IMR-90 (cell line): ENCODE data around the gene GUCY1A2. TPM values are rescaled to one million over a fixed set of nuclear protein-coding genes. Genes with fewer than 3 reads are reported as not detected.

Experiments
- ATAC-seq: fragments of 200-7000 bp; cut with Tn5 transposase; 2 replicates; pipeline ENCODE4 v1.9.1; 2020; ENCODE audit warnings: low read depth, mild to moderate bottlenecking, moderate library complexity
- BruUV-seq: library from RNA; stranded (reverse); fragments of 400-500 nt; replicated peaks from 2 replicates; lab custom pipeline; 2021; lab: Mats Ljungman, UMichigan
- CTCF ChIA-PET: fragments of 300-600 bp; formaldehyde crosslinking; extraction: SDS; loops from one replicate; lab custom pipeline; 2021; ENCODE audit warnings: antibody characterized with exemption; lab: Yijun Ruan, JAX
- POLR2A ChIA-PET: fragments of 300-600 bp; sonication (Branson Sonifier 250); formaldehyde crosslinking; loops from one replicate; lab custom pipeline; 2022; ENCODE audit warnings: antibody characterized with exemption; ENCODE audit not compliant: unreplicated experiment; lab: Charles Lee
- DNase-seq: peaks from one replicate; pipeline ENCODE4 v3.0.0; 2013
- H2AFZ ChIP-seq: replicated peaks from 2 replicates; pipeline ENCODE3; 2013; ENCODE audit warnings: low read length, mild to moderate bottlenecking; ENCODE audit not compliant: poor library complexity
- H2AK5ac ChIP-seq: 2 replicates; pipeline ENCODE4 v1.6.1; 2013; ENCODE audit warnings: low read depth, low read length, inconsistent platforms
- H2AK9ac ChIP-seq: replicated peaks from 2 replicates; pipeline ENCODE3; 2013; ENCODE audit warnings: mild to moderate bottlenecking, low read depth, low read length, moderate library complexity; ENCODE audit not compliant: poor library complexity
- H2BK120ac ChIP-seq: 2 replicates; pipeline ENCODE4 v1.6.1; 2013; ENCODE audit warnings: low read depth, low read length, inconsistent platforms
- H2BK15ac ChIP-seq: 3 replicates; pipeline ENCODE4 v1.6.1; 2013; ENCODE audit warnings: low read depth, low read length, inconsistent platforms
- H2BK20ac ChIP-seq: 2 replicates; pipeline ENCODE4 v1.6.1; 2013; ENCODE audit warnings: low read depth, mild to moderate bottlenecking, inconsistent platforms, low read length, moderate library complexity
- H2BK5ac ChIP-seq: 2 replicates; pipeline ENCODE4 v1.6.1; 2013; ENCODE audit warnings: mild to moderate bottlenecking, low read depth, low read length, inconsistent platforms; ENCODE audit not compliant: poor library complexity, severe bottlenecking
- H3K14ac ChIP-seq: replicated peaks from 2 replicates; pipeline ENCODE4 v1.6.1; 2013; ENCODE audit warnings: low read depth, low read length, inconsistent platforms
- H3K18ac ChIP-seq: 2 replicates; pipeline ENCODE4 v1.6.1; 2013; ENCODE audit warnings: low read depth, low read length, control low read depth
- H3K23ac ChIP-seq: 2 replicates; pipeline ENCODE4 v1.6.1; 2013; ENCODE audit warnings: low read depth, low read length, inconsistent platforms
- H3K27ac ChIP-seq: 2 replicates; pipeline ENCODE4 v1.5.1; 2013; ENCODE audit warnings: mild to moderate bottlenecking, control low read depth, low read length; ENCODE audit not compliant: insufficient read depth
- H3K27me3 ChIP-seq: 2 replicates; pipeline ENCODE4 v1.6.1; 2013; ENCODE audit warnings: low read length; ENCODE audit not compliant: control insufficient read depth, insufficient read depth
- H3K36me3 ChIP-seq: 2 replicates; pipeline ENCODE4 v1.6.1; 2013; ENCODE audit warnings: low read length, mixed read lengths; ENCODE audit not compliant: control insufficient read depth, insufficient read depth
- H3K4ac ChIP-seq: 2 replicates; pipeline ENCODE4 v1.6.1; 2013; ENCODE audit warnings: low read depth, low read length, inconsistent platforms
- H3K4me1 ChIP-seq: 2 replicates; pipeline ENCODE4 v1.6.1; 2013; ENCODE audit warnings: low read length, mixed read lengths; ENCODE audit not compliant: control insufficient read depth, insufficient read depth
- H3K4me2 ChIP-seq: 2 replicates; pipeline ENCODE4 v1.6.1; 2013; ENCODE audit warnings: low read depth, mild to moderate bottlenecking, control low read depth, low read length, moderate library complexity
- H3K4me3 ChIP-seq: 2 replicates; pipeline ENCODE4 v1.5.1; 2013; ENCODE audit warnings: low read depth, mild to moderate bottlenecking, control low read depth, low read length, moderate library complexity; ENCODE audit not compliant: insufficient read depth
- H3K56ac ChIP-seq: 2 replicates; pipeline ENCODE4 v1.6.1; 2013; ENCODE audit warnings: low read length, inconsistent platforms; ENCODE audit not compliant: insufficient read depth; ENCODE audit errors: extremely low read depth
- H3K79me1 ChIP-seq, 2 experiments: 2 replicates each; pipeline ENCODE4 v1.6.1; 2013; ENCODE audit warnings: low read length in 2 of 2, inconsistent platforms in 1 of 2, low read depth in 1 of 2
- H3K9ac ChIP-seq: 2 replicates; pipeline ENCODE4 v1.6.1; 2013; ENCODE audit warnings: low read depth, low read length, control low read depth
- H3K9me1 ChIP-seq: 2 replicates; pipeline ENCODE4 v1.6.1; 2013; ENCODE audit warnings: low read length, inconsistent platforms; ENCODE audit not compliant: insufficient read depth
- H3K9me3 ChIP-seq: 2 replicates; pipeline ENCODE4 v1.6.1; 2013; ENCODE audit warnings: low read length; ENCODE audit not compliant: control insufficient read depth, insufficient read depth
- H4K20me1 ChIP-seq: 2 replicates; pipeline ENCODE4 v1.6.1; 2013; ENCODE audit warnings: low read length, inconsistent platforms; ENCODE audit not compliant: insufficient read depth
- H4K5ac ChIP-seq: 2 replicates; pipeline ENCODE4 v1.6.1; 2013; ENCODE audit warnings: mild to moderate bottlenecking, low read depth, low read length, control low read depth
- H4K8ac ChIP-seq, 2 experiments: 2 replicates each; pipeline ENCODE4 v1.6.1; 2013; ENCODE audit warnings: low read depth in 2 of 2, low read length in 2 of 2, control low read depth in 1 of 2, inconsistent platforms in 1 of 2
- H4K91ac ChIP-seq: 2 replicates; pipeline ENCODE4 v1.6.1; 2013; ENCODE audit warnings: low read depth, low read length, inconsistent platforms; ENCODE audit not compliant: insufficient read depth
- BHLHE40 ChIP-seq: fragments of 150-350 bp; IDR thresholded peaks from 2 replicates; pipeline ENCODE4 v1.6.1; 2016; ENCODE audit warnings: mild to moderate bottlenecking, low read depth, low read length
- CEBPB ChIP-seq: IDR thresholded peaks from 2 replicates; pipeline ENCODE4 v1.6.1; 2012; ENCODE audit warnings: low read depth, low read length, improper control_type of control experiment
- CHD1 ChIP-seq: IDR thresholded peaks from 2 replicates; pipeline ENCODE4 v1.6.1; 2012; ENCODE audit warnings: low read depth, low read length, improper control_type of control experiment
- CTCF ChIP-seq: conservative IDR thresholded peaks from 2 replicates; pipeline ENCODE4 v1.5.1; 2012; ENCODE audit warnings: mild to moderate bottlenecking, low read depth, low read length, improper control_type of control experiment
- ELK1 ChIP-seq: fragments of 150-350 bp; IDR thresholded peaks from 2 replicates; pipeline ENCODE4 v1.6.1; 2016; ENCODE audit warnings: low read depth, mild to moderate bottlenecking, low read length, moderate library complexity, borderline replicate concordance
- FOS ChIP-seq: fragments of 150-350 bp; IDR thresholded peaks from 2 replicates; pipeline ENCODE4 v1.6.1; 2016; ENCODE audit warnings: low read depth, low read length
- MAFK ChIP-seq: IDR thresholded peaks from 2 replicates; pipeline ENCODE4 v1.6.1; 2012; ENCODE audit warnings: low read depth, low read length, improper control_type of control experiment
- MAZ ChIP-seq: IDR thresholded peaks from 2 replicates; pipeline ENCODE4 v1.6.1; 2012; ENCODE audit warnings: low read depth, mild to moderate bottlenecking, low read length, improper control_type of control experiment, moderate library complexity, borderline replicate concordance
- MXI1 ChIP-seq: IDR thresholded peaks from 2 replicates; pipeline ENCODE4 v1.6.1; 2012; ENCODE audit warnings: low read depth, mild to moderate bottlenecking, low read length, moderate library complexity, borderline replicate concordance
- NFE2L2 ChIP-seq: fragments of 150-350 bp; IDR thresholded peaks from 2 replicates; pipeline ENCODE4 v1.6.1; 2016; ENCODE audit warnings: low read depth, mild to moderate bottlenecking, low read length
- POLR2A ChIP-seq: IDR thresholded peaks from 2 replicates; pipeline ENCODE4 v1.6.1; 2012; ENCODE audit warnings: mild to moderate bottlenecking, low read depth, low read length
- RAD21 ChIP-seq: IDR thresholded peaks from 2 replicates; pipeline ENCODE4 v1.6.1; 2012; ENCODE audit warnings: low read length, improper control_type of control experiment
- RCOR1 ChIP-seq: IDR thresholded peaks from 2 replicates; pipeline ENCODE4 v1.6.1; 2012; ENCODE audit warnings: mild to moderate bottlenecking, low read length, improper control_type of control experiment; ENCODE audit not compliant: insufficient replicate concordance
- RFX5 ChIP-seq: IDR thresholded peaks from 2 replicates; pipeline ENCODE4 v1.8.0; 2012; ENCODE audit warnings: low read depth, mild to moderate bottlenecking, low read length, moderate library complexity
- SMC3 ChIP-seq: fragments of 150-350 bp; IDR thresholded peaks from 2 replicates; pipeline ENCODE4 v1.6.1; 2016; ENCODE audit warnings: low read depth, mild to moderate bottlenecking, antibody characterized with exemption, low read length, moderate library complexity
- USF2 ChIP-seq: fragments of 150-350 bp; IDR thresholded peaks from 2 replicates; pipeline ENCODE4 v1.6.1; 2017; ENCODE audit warnings: mild to moderate bottlenecking, antibody characterized with exemption, low read length, low read depth
- WGBS, 2 experiments: methylation state at CpG; one replicate each; pipeline versions ENCODE4 v1.1.5 to v1.1.7; 2013; ENCODE audit warnings: missing lambda C conversion rate in 2 of 2; ENCODE audit not compliant: insufficient read length in 1 of 2; ENCODE audit errors: extremely low coverage in 2 of 2; 5-methylcytosine and 5-hydroxymethylcytosine counted together
- dilution Hi-C: fragments of 300-500 bp; cut with HindIII; formaldehyde crosslinking; loops from one replicate; pipeline ENCODE4 v1.14.3; 2018; ENCODE audit warnings: low sequenced_read_pairs; ENCODE audit not compliant: unreplicated experiment
- in situ Hi-C: fragments of 300-500 bp; cut with MboI; formaldehyde crosslinking; loops from 3 replicates; pipeline ENCODE4 v1.14.3; 2019; ENCODE audit warnings: low sequenced_read_pairs, inconsistent platforms, mixed read lengths
- intact Hi-C: fragments of 100-400 bp; cut with micrococcal nuclease; formaldehyde crosslinking; loops from 2 replicates; pipeline ENCODE4 v1.10.0; 2022
- polyA plus RNA-seq, 3 experiments: library from polyadenylated mRNA; depleted of rRNA; stranded (reverse); fragments of >200 nt; gene quantifications; 2 replicates each; pipeline ENCODE4 v1.2.3, GENCODE V29; 2012; ENCODE audit warnings: low replicate concordance in 1 of 3
- total RNA-seq: library from RNA; depleted of rRNA; stranded (reverse); fragments of >200 nt; gene quantifications from 2 replicates; pipeline ENCODE4 v1.2.3, GENCODE V29; 2012

GUCY1A2 gene
- total and polyA plus RNA-seq, 2 of the 4 experiments (the other 2 are of a cell fraction), result under 0.01 to 0.03 TPM

GRCh38 chr11:106879832-106880546 lies 138.3 kb downstream of the GUCY1A2 start:
- H2AK9ac ChIP-seq, result no peak overlapping the region
- no TSS peak for BruUV-seq
- no peak overlapping the region for H4K8ac ChIP-seq
- H3K9ac ChIP-seq, result no peak overlapping the region
- H3K9me3 ChIP-seq, result no peaks in the 10 kb centered on the region
- DNase-seq (no peak), ATAC-seq (no peak)
- no peaks in the 10 kb centered on the region for H3K27me3 ChIP-seq
- H3K23ac ChIP-seq, result no peak overlapping the region
- WGBS, 2 experiments, result no CpG with 5 or more reads among the region's 7 CpGs
- no peak overlapping the region for H3K4ac ChIP-seq
- H3K14ac ChIP-seq, result no peak overlapping the region
- ChIA-PET CTCF (no interaction called here), POLR2A (no interaction called here)
- TF ChIP-seq FOS, result no peak
- no peak for TF ChIP-seq BHLHE40
- TF ChIP-seq NFE2L2, result no peak
- TF ChIP-seq CTCF, result no peak
- no peak for TF ChIP-seq RCOR1
- no peak for TF ChIP-seq SMC3
- no peak for TF ChIP-seq MAFK
- TF ChIP-seq CHD1, result no peak
- TF ChIP-seq USF2, result no peak
- TF ChIP-seq RAD21, result no peak
- TF ChIP-seq MXI1, result no peak
- no peak for TF ChIP-seq CEBPB
- no peak for TF ChIP-seq ELK1
- TF ChIP-seq POLR2A, result no peak
- no peak for TF ChIP-seq RFX5
- TF ChIP-seq MAZ, result no peak
- dilution Hi-C loops, result no loop called here
- in situ Hi-C loops, result no loop called here
- H3K56ac ChIP-seq, result no peak overlapping the region
- intact Hi-C loops, result no loop called here
- no peak overlapping the region for H3K4me2 ChIP-seq
- no peaks in the 10 kb centered on the region for H3K4me1 ChIP-seq
- H2AFZ ChIP-seq, result no peak overlapping the region
- H3K27ac ChIP-seq, result no peak overlapping the region
- no peak overlapping the region for H4K91ac ChIP-seq
- H2AK5ac ChIP-seq, result no peak overlapping the region
- H2BK20ac ChIP-seq, result no peak overlapping the region
- no peaks in the 10 kb centered on the region for H4K20me1 ChIP-seq
- no peaks in the 10 kb centered on the region for H3K36me3 ChIP-seq
- no peaks in the 10 kb centered on the region for H3K9me1 ChIP-seq
- no peak overlapping the region for H2BK15ac ChIP-seq
- H2BK5ac ChIP-seq, result no peak overlapping the region
- no peak overlapping the region for H4K5ac ChIP-seq
- no peaks in the 10 kb centered on the region for H3K79me1 ChIP-seq
- H3K18ac ChIP-seq, result no peak overlapping the region
- H2BK120ac ChIP-seq, result no peak overlapping the region
- no peak overlapping the region for H3K4me3 ChIP-seq
